22Rv1 (cell line): Measurements from ENCODE around the gene HEPACAM2.

ENCODE experiments used
- CTCF ChIP-seq: fragments of 450-650 bp; IDR thresholded peaks from 2 replicates; pipeline ENCODE4 v1.5.1; 2017; ENCODE audit warnings: mild to moderate bottlenecking
- ZFX ChIP-seq: fragments of 450-650 bp; IDR thresholded peaks from 2 replicates; pipeline ENCODE4 v1.6.1; 2017; ENCODE audit warnings: antibody characterized with exemption, borderline replicate concordance

- TF ChIP-seq CTCF: peak; percentile 82
- no peak for TF ChIP-seq ZFX
Observed at GRCh38 chr7:93245525-93246432, 19.5 kb upstream of the HEPACAM2 start.
